Motor neuron (in vitro differentiated cells): Measurements from ENCODE around the gene GRHL3. TPM values are rescaled to one million over a fixed set of nuclear protein-coding genes. Genes with fewer than 3 reads are reported as not detected.

Source experiments
- ATAC-seq, 8 experiments: fragments of 200-7000 bp; cut with Tn5 transposase; replicated peaks in 6 of 8; 2 replicates each; pipeline ENCODE4 v1.8.0; 2021; ENCODE audit warnings: mild to moderate bottlenecking in 8 of 8, moderate library complexity in 8 of 8
- H3K27ac ChIP-seq, 2 donors: fragments of 250-450 bp; sonication (Bioruptor Pico); 2 replicates each; pipeline ENCODE4 v1.9.0; 2021; ENCODE audit warnings: antibody characterized with exemption in 2 of 2, mild to moderate bottlenecking in 2 of 2, moderate library complexity in 1 of 2
- H3K4me1 ChIP-seq, 2 donors: fragments of 250-450 bp; sonication (Bioruptor Pico); replicated peaks in 1 of 2; 2 replicates each; pipeline ENCODE4 v1.6.1; 2021; ENCODE audit warnings: antibody characterized with exemption in 2 of 2, mild to moderate bottlenecking in 2 of 2, moderate library complexity in 1 of 2
- H3K4me3 ChIP-seq, 5 donors: fragments of 250-450 bp; sonication (Bioruptor Pico); 2 replicates each; pipeline ENCODE4 v1.9.0; 2021; ENCODE audit warnings: antibody characterized with exemption in 5 of 5, mild to moderate bottlenecking in 5 of 5, moderate library complexity in 4 of 5
- WGBS, 10 experiments: fragments of 450-650 bp; shearing (Covaris generic); methylation state at CpG; one replicate each; pipeline ENCODE4 v1.0.0; 2022; 5-methylcytosine and 5-hydroxymethylcytosine counted together
- in situ Hi-C, 9 experiments: fragments of 400-800 bp; cut with MboI; loops; one replicate each; pipeline ENCODE4 v1.15.0; 2021; ENCODE audit warnings: low sequenced_read_pairs in 9 of 9, low pct_unique_long_range_greater_than_20kb in 2 of 9; ENCODE audit not compliant: unreplicated experiment in 9 of 9
- total RNA-seq, 8 experiments: library from RNA; unstranded; fragments of 300-600 nt; gene quantifications; 2 replicates each; pipeline versions ENCODE4 v1.2.3 to v1.2.4, GENCODE V29; 2022

GRHL3 gene
- total RNA-seq, 8 experiments from 2014 or later, result 0.05 to 1.1 (median 0.57) TPM; not detected in 1

GRCh38 chr1:24389231-24389678 lies 70.1 kb downstream of the GRHL3 start:
- ATAC-seq, result no peak
- no peak overlapping the region for H3K4me3 ChIP-seq
- peaks cover 0 to 4% of the 10 kb centered on the region in 2 donors for H3K4me1 ChIP-seq
- 60 to 100% (median 80%) methylated on average over 1 to 4 of the region's 4 CpGs; no CpG with 5 or more reads in 1 of the 10 experiments for WGBS, 10 experiments
- no peak overlapping the region for H3K27ac ChIP-seq
- in situ Hi-C loops, result loop anchor here in 5 of 9 experiments (5.0 to 25.0 kb wide), 4 partner anchors 184 to 327 kb away; partner anchors contain the start of gene SRRM1 (in 1 of the 5)

- H3K27ac ChIP-seq, result no peak overlapping the region
- in situ Hi-C loops, result loop anchor here in 6 of 9 experiments (5.0 to 25.0 kb wide), 6 partner anchors 186 to 329 kb away; partner anchors contain the start of gene SRRM1 (in 1 of the 6)
- H3K4me3 ChIP-seq, result no peak overlapping the region
- H3K4me1 ChIP-seq, result peaks cover 0 to 3% of the 10 kb centered on the region in 2 donors
- 2 to 34% (median 15%) methylated on average over 6 to 12 of the region's 12 CpGs for WGBS, 10 experiments
- peak; percentile 61 to 89 (median 84) for ATAC-seq
Observed at GRCh38 chr1:24390924-24391782, 72.0 kb downstream of the GRHL3 start.

GRCh38 chr1:24391882-24392603 lies 72.9 kb downstream of the GRHL3 start:
- Histone ChIP-seq H3K27ac (no peak overlapping the region), H3K4me1 (no peaks in the 10 kb centered on the region), H3K4me3 (no peak overlapping the region)
- 20 to 80% (median 60%) methylated on average over 2 to 11 of the region's 11 CpGs; no CpG with 5 or more reads in 1 of the 10 experiments for whole genome bisulfite sequencing, 10 experiments
- peak; percentile 66 to 95 (median 86) for ATAC-seq
- in situ Hi-C loops, result loop anchor here in 6 of 9 experiments (5.0 to 25.0 kb wide), 6 partner anchors 187 to 330 kb away; partner anchors contain the start of gene SRRM1 (in 1 of the 6)

GRCh38 chr1:24392604-24392946 lies 73.4 kb downstream of the GRHL3 start:
- ATAC-seq, result no peak
- Histone ChIP-seq H3K27ac (no peak overlapping the region), H3K4me1 (no peaks in the 10 kb centered on the region), H3K4me3 (no peak overlapping the region)
- in situ Hi-C loops, result loop anchor here in 6 of 9 experiments (5.0 to 25.0 kb wide), 6 partner anchors 188 to 330 kb away; partner anchors contain the start of gene SRRM1 (in 1 of the 6)
- 74 to 100% (median 93%) methylated on average over 1 to 4 of the region's 4 CpGs; no CpG with 5 or more reads in 1 of the 10 experiments for WGBS, 10 experiments

GRCh38 chr1:24392982-24393650 lies 74.0 kb downstream of the GRHL3 start:
- no peak for ATAC-seq
- Histone ChIP-seq H3K4me1 (no peaks in the 10 kb centered on the region), H3K4me3 (no peak overlapping the region), H3K27ac (no peak overlapping the region)
- 17 to 98% (median 79%) methylated on average over 1 to 4 of the region's 4 CpGs; no CpG with 5 or more reads in 3 of the 10 experiments for WGBS, 10 experiments
- in situ Hi-C loops, result loop anchor here in 6 of 9 experiments (5.0 to 25.0 kb wide), 6 partner anchors 188 to 331 kb away; partner anchors contain the start of gene SRRM1 (in 1 of the 6)

- in situ Hi-C loops, result loop anchor here in 6 of 9 experiments (5.0 to 25.0 kb wide), 6 partner anchors 189 to 332 kb away; partner anchors contain the start of gene SRRM1 (in 1 of the 6)
- H3K4me1 ChIP-seq, result no peaks in the 10 kb centered on the region
- WGBS, 10 experiments, result 0 to 90% (median 80%) methylated on average over 1 to 6 of the region's 6 CpGs
- peak in 3 of 8 experiments; percentile 17 to 63 (median 47) for ATAC-seq
- no peak overlapping the region for H3K4me3 ChIP-seq
- no peak overlapping the region for H3K27ac ChIP-seq
Observed at GRCh38 chr1:24393892-24394291, 74.7 kb downstream of the GRHL3 start.

- 50 to 100% (median 86%) methylated on average over 1 of the region's 1 CpG; no CpG with 5 or more reads in 1 of the 10 experiments for WGBS, 10 experiments
- in situ Hi-C loops, result no loop called here
- Histone ChIP-seq H3K4me1 (no peaks in the 10 kb centered on the region), H3K27ac (no peak overlapping the region), H3K4me3 (no peak overlapping the region)
- ATAC-seq, result no peak
Observed at GRCh38 chr1:24400065-24400464, 80.9 kb downstream of the GRHL3 start.

- ATAC-seq, result no peak
- in situ Hi-C loops, result no loop called here
- no peak overlapping the region for H3K27ac ChIP-seq
- H3K4me3 ChIP-seq, result no peak overlapping the region
- no peaks in the 10 kb centered on the region for H3K4me1 ChIP-seq
- WGBS, 10 experiments, result 73 to 100% (median 93%) methylated on average over 1 to 4 of the region's 4 CpGs
Observed at GRCh38 chr1:24403806-24404205, 84.6 kb downstream of the GRHL3 start.

Other genes with a start within 250 kb of the GRHL3 start
- gene MYOM3, start 207.2 kb upstream of the GRHL3 start, total RNA-seq, result 1 to 10 TPM in 1 of 8 experiments, under 1 TPM in 7; 0.05 to 1.2 (median 0.28) TPM
- under 1 TPM in 7 of 8 experiments, not detected in 1; 0.05 to 0.52 (median 0.13) TPM for gene IL22RA1, start 176.2 kb upstream of the GRHL3 start, total RNA-seq
- gene IFNLR1, start 132.1 kb upstream of the GRHL3 start, total RNA-seq, result 1 to 10 TPM in 3 of 8 experiments, under 1 TPM in 5; 0.11 to 2.1 (median 0.55) TPM
- gene STPG1, start 94.4 kb downstream of the GRHL3 start, total RNA-seq, result 10 to 100 TPM in 1 of 8 experiments, 1 to 10 TPM in 7; 2.1 to 19.0 (median 6.8) TPM
- gene NIPAL3, start 96.4 kb downstream of the GRHL3 start, total RNA-seq, result 10 to 100 TPM in 7 of 8 experiments, 1 to 10 TPM in 1; 8.6 to 48.0 (median 19.1) TPM
- gene RCAN3, start 183.5 kb downstream of the GRHL3 start, total RNA-seq, result 10 to 100 TPM in 1 of 8 experiments, 1 to 10 TPM in 6, under 1 TPM in 1; 0.51 to 18.0 (median 6.3) TPM
- 1 to 10 TPM in 1 of 8 experiments, under 1 TPM in 7; 0.09 to 1.1 (median 0.37) TPM for gene NCMAP, start 236.7 kb downstream of the GRHL3 start, total RNA-seq